Common myeloid progenitor, CD34-positive (primary cell): ENCODE measurements around the gene FAM151B.
"Not testable (repeated sequence)": the region's sequence is repeated elsewhere in the genome, so short reads cannot be mapped to it uniquely, and the experiment has no call there.

Source experiments
- CTCF ChIA-PET: fragments of 350-600 bp; sonication (Branson Sonifier 250); formaldehyde crosslinking; loops from one replicate; lab custom pipeline; 2021; ENCODE audit warnings: antibody characterized with exemption; lab: Charles Lee
- POLR2A ChIA-PET: fragments of 350-600 bp; sonication (Branson Sonifier 250); formaldehyde crosslinking; loops from one replicate; lab custom pipeline; 2021; ENCODE audit warnings: antibody characterized with exemption; lab: Charles Lee
- DNase-seq, 3 donors: peaks; one replicate each; pipeline versions ENCODE4 v3.0.0 to v3.0.0-alpha.2; 2013
- H3K27ac ChIP-seq, 2 experiments: 1 replicate in 1 of 2; 2 replicates in 1 of 2; pipeline ENCODE4 v1.7.0; 2013; ENCODE audit warnings: inconsistent platforms in 2 of 2, low read length in 2 of 2, mild to moderate bottlenecking in 2 of 2, low read depth in 1 of 2, moderate library complexity in 1 of 2; ENCODE audit not compliant: severe bottlenecking in 2 of 2, insufficient read depth in 1 of 2, poor library complexity in 1 of 2
- H3K27me3 ChIP-seq, 5 experiments: replicated peaks in 2 of 5; 1 replicate in 3 of 5; 2 replicates in 2 of 5; pipeline versions ENCODE4 v1.6.1 to v1.7.0; 2013; ENCODE audit warnings: low read length in 4 of 5, mild to moderate bottlenecking in 2 of 5, moderate library complexity in 2 of 5, inconsistent platforms in 1 of 5; ENCODE audit not compliant: insufficient read depth in 5 of 5, control insufficient read depth in 4 of 5
- H3K36me3 ChIP-seq, 4 experiments: 1 replicate in 2 of 4; 2 replicates in 2 of 4; pipeline versions ENCODE4 v1.6.1 to v1.7.0; 2013; ENCODE audit warnings: low read length in 3 of 4, control low read depth in 1 of 4, mild to moderate bottlenecking in 1 of 4; ENCODE audit not compliant: control insufficient read depth in 4 of 4, insufficient read depth in 4 of 4
- H3K4me1 ChIP-seq, 4 experiments: 1 replicate in 3 of 4; 2 replicates in 1 of 4; pipeline versions ENCODE4 v1.6.1 to v1.7.1; 2013; ENCODE audit warnings: low read length in 3 of 4, mild to moderate bottlenecking in 3 of 4, control low read depth in 1 of 4, inconsistent platforms in 1 of 4, moderate library complexity in 1 of 4; ENCODE audit not compliant: control insufficient read depth in 4 of 4, insufficient read depth in 4 of 4; ENCODE audit errors: control extremely low read depth in 1 of 4
- H3K4me3 ChIP-seq, 7 experiments: 1 replicate in 4 of 7; 2 replicates in 3 of 7; pipeline versions ENCODE4 v1.5.1 to v1.7.0; 2013; ENCODE audit warnings: mild to moderate bottlenecking in 7 of 7, low read length in 6 of 7, moderate library complexity in 6 of 7, inconsistent platforms in 2 of 7, low read depth in 2 of 7, control low read depth in 1 of 7; ENCODE audit not compliant: insufficient read depth in 4 of 7, control insufficient read depth in 1 of 7; ENCODE audit errors: extremely low read depth in 1 of 7
- H3K9me3 ChIP-seq, 5 experiments: 1 replicate in 4 of 5; 2 replicates in 1 of 5; pipeline versions ENCODE4 v1.6.1 to v1.7.1; 2013; ENCODE audit warnings: low read length in 4 of 5, mild to moderate bottlenecking in 2 of 5, inconsistent platforms in 1 of 5, low read depth in 1 of 5, moderate library complexity in 1 of 5; ENCODE audit not compliant: control insufficient read depth in 4 of 5, insufficient read depth in 2 of 5; ENCODE audit errors: control extremely low read depth in 1 of 5
- WGBS: methylation state at CpG from one replicate; pipeline ENCODE4 v1.1.5; 2013; ENCODE audit not compliant: insufficient coverage; 5-methylcytosine and 5-hydroxymethylcytosine counted together

Gene FAM151B

GRCh38 chr5:80493443-80493842, 5.5 kb downstream of the FAM151B start:
- 81% methylated on average over 6 of the region's 7 CpGs for WGBS
- H3K4me1 ChIP-seq, DNase-seq, H3K4me3 ChIP-seq, H3K27me3 ChIP-seq, H3K9me3 ChIP-seq, POLR2A ChIA-PET, H3K36me3 ChIP-seq, H3K27ac ChIP-seq: not testable (repeated sequence)
- CTCF ChIA-PET, result interaction anchor here (0.9 kb wide), 1 partner anchor 9 kb away, joined by 4 read pairs; no protein-coding TSS in a partner anchor

- H3K9me3 ChIP-seq, result no peaks in the 10 kb centered on the region
- POLR2A ChIA-PET, result no interaction called here
- no peak for DNase-seq
- CTCF ChIA-PET, result no interaction called here
- no peaks in the 10 kb centered on the region for H3K27me3 ChIP-seq
- H3K4me1 ChIP-seq, result no peaks in the 10 kb centered on the region
- no peak overlapping the region for H3K4me3 ChIP-seq
- no peaks in the 10 kb centered on the region for H3K36me3 ChIP-seq
- H3K27ac ChIP-seq, result no peak overlapping the region
- no CpG with 5 or more reads among the region's 2 CpGs for WGBS
Observed at GRCh38 chr5:80495891-80496290, 8.0 kb downstream of the FAM151B start.

- ChIA-PET CTCF (interaction anchor here (1.3 kb wide), 1 partner anchor 9 kb away, joined by 4 read pairs; no protein-coding TSS in a partner anchor), POLR2A (no interaction called here)
- H3K4me1 ChIP-seq, result peaks cover 0 to 5% (median 2%) of the 10 kb centered on the region in 4 experiments
- H3K27ac ChIP-seq, result no peak overlapping the region
- no peaks in the 10 kb centered on the region for H3K27me3 ChIP-seq
- H3K36me3 ChIP-seq, result peaks cover 0 to 2% (median 0%) of the 10 kb centered on the region in 4 experiments
- no CpG with 5 or more reads among the region's 2 CpGs for WGBS
- H3K9me3 ChIP-seq, result no peaks in the 10 kb centered on the region
- DNase-seq, result no peak
- no peak overlapping the region for H3K4me3 ChIP-seq
Observed at GRCh38 chr5:80502800-80503199, 14.9 kb downstream of the FAM151B start.

GRCh38 chr5:80503641-80504040, 15.7 kb downstream of the FAM151B start:
- POLR2A ChIA-PET, result no interaction called here

GRCh38 chr5:80504833-80505232, 16.9 kb downstream of the FAM151B start:
- Histone ChIP-seq H3K36me3 (peaks cover 0 to 2% (median 0%) of the 10 kb centered on the region in 4 experiments), H3K27ac (no peak overlapping the region), H3K4me3 (no peak overlapping the region), H3K9me3 (no peaks in the 10 kb centered on the region), H3K27me3 (no peaks in the 10 kb centered on the region), H3K4me1 (peaks cover 0 to 5% (median 2%) of the 10 kb centered on the region in 4 experiments)
- no peak for DNase-seq
- ChIA-PET POLR2A (no interaction called here), CTCF (no interaction called here)
- no CpG with 5 or more reads among the region's 1 CpG for WGBS

More at GRCh38 chr5:80503641-80504040, 15.7 kb downstream of the FAM151B start:
- Histone ChIP-seq H3K27me3 (no peaks in the 10 kb centered on the region), H3K9me3 (no peaks in the 10 kb centered on the region), H3K4me1 (peaks cover 0 to 5% (median 2%) of the 10 kb centered on the region in 4 experiments), H3K27ac (no peak overlapping the region), H3K4me3 (no peak overlapping the region), H3K36me3 (peaks cover 0 to 2% (median 0%) of the 10 kb centered on the region in 4 experiments)
- no CpG with 5 or more reads among the region's 1 CpG for WGBS
- peak in 1 of 3 donors; percentile 14 for DNase-seq
- CTCF ChIA-PET, result no interaction called here

- Histone ChIP-seq H3K9me3 (no peaks in the 10 kb centered on the region), H3K4me1 (peaks cover 0 to 5% (median 2%) of the 10 kb centered on the region in 4 experiments), H3K36me3 (peaks cover 0 to 2% (median 0%) of the 10 kb centered on the region in 4 experiments), H3K27ac (no peak overlapping the region), H3K27me3 (no peaks in the 10 kb centered on the region), H3K4me3 (no peak overlapping the region)
- ChIA-PET POLR2A (no interaction called here), CTCF (interaction anchor here (1.6 kb wide), 1 partner anchor 11 kb away, joined by 3 read pairs; no protein-coding TSS in a partner anchor)
- WGBS, result 83% methylated on average over 2 of the region's 3 CpGs
- DNase-seq, result no peak
Observed at GRCh38 chr5:80507663-80508062, 19.8 kb downstream of the FAM151B start.

GRCh38 chr5:80508844-80509243, 20.9 kb downstream of the FAM151B start:
- WGBS, result 94% methylated on average over 6 of the region's 6 CpGs
- CTCF ChIA-PET, result no interaction called here
- no peak overlapping the region for H3K27ac ChIP-seq
- DNase-seq, result no peak
- H3K9me3 ChIP-seq, result no peaks in the 10 kb centered on the region
- H3K36me3 ChIP-seq, result peaks cover 0 to 2% (median 0%) of the 10 kb centered on the region in 4 experiments
- POLR2A ChIA-PET, result no interaction called here
- no peak overlapping the region for H3K4me3 ChIP-seq
- H3K27me3 ChIP-seq, result no peaks in the 10 kb centered on the region
- H3K4me1 ChIP-seq, result peaks cover 0 to 4% (median 0%) of the 10 kb centered on the region in 4 experiments
